DOHH2 (cell line): ENCODE measurements around the gene ANK3.

ENCODE experiments used
- EZH2phosphoT487 ChIP-seq: fragments of 200-600 bp; sonication (generic); IDR thresholded peaks from 2 replicates; pipeline ENCODE4 v1.6.1; 2017; ENCODE audit warnings: borderline replicate concordance, mild to moderate bottlenecking, antibody characterized with exemption, low read length, moderate library complexity, mixed read lengths
- TF ChIP-seq, protein P1 (sequence below): fragments of 200-600 bp; sonication (generic); IDR thresholded peaks from one replicate; pipeline ENCODE4 v1.5.1; 2014; ENCODE audit warnings: antibody characterized with exemption, mild to moderate bottlenecking, low read depth, low read length; ENCODE audit not compliant: poor library complexity, severe bottlenecking

DNA sequence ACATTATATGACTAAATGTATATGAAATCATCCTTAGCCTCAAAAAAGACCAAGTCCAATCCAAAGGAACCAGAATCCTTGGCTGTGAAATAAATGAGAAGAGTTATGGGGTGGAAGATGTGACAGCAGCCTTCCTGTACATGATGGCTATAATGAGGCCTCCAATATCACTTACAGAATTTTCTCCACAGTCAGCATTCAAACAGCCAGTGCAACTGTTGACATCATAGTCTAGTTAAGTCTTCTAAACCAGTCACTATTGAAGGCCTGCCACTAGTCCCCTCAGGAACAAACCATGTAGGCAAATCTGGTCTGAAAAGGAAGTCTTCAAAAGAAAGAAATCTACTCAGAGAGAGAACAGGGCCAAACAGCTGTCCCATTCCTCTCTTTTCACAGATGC is 263.8 kb downstream of the ANK3 start:
- TF ChIP-seq, protein P1, sequence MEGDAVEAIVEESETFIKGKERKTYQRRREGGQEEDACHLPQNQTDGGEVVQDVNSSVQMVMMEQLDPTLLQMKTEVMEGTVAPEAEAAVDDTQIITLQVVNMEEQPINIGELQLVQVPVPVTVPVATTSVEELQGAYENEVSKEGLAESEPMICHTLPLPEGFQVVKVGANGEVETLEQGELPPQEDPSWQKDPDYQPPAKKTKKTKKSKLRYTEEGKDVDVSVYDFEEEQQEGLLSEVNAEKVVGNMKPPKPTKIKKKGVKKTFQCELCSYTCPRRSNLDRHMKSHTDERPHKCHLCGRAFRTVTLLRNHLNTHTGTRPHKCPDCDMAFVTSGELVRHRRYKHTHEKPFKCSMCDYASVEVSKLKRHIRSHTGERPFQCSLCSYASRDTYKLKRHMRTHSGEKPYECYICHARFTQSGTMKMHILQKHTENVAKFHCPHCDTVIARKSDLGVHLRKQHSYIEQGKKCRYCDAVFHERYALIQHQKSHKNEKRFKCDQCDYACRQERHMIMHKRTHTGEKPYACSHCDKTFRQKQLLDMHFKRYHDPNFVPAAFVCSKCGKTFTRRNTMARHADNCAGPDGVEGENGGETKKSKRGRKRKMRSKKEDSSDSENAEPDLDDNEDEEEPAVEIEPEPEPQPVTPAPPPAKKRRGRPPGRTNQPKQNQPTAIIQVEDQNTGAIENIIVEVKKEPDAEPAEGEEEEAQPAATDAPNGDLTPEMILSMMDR = no peak
- TF ChIP-seq EZH2phosphoT487 = no peak
